HG03354 (cell line): ENCODE measurements around the gene LRRC70.
"Not testable (repeated sequence)": the region's sequence is repeated elsewhere in the genome, so short reads cannot be mapped to it uniquely, and the experiment has no call there.

ENCODE experiments used
- ATAC-seq: cut with Tn5 transposase; IDR thresholded peaks from one replicate; pipeline ENCODE4 v1.9.1; 2021; ENCODE audit warnings: mild to moderate bottlenecking; ENCODE audit not compliant: unreplicated experiment, poor library complexity, severe bottlenecking

Gene LRRC70

GRCh38 chr5:62578540-62578939, at the start of gene LRRC70:
Gene LRRC70 (plus strand): TSS chr5:62578819. CDS start chr5:62579439, 620 bp downstream.
- ATAC-seq, result peak; percentile 97

GRCh38 chr5:62533597-62533996, 45.0 kb upstream of the LRRC70 start:
- ATAC-seq, result no peak

GRCh38 chr5:62534461-62535236, 44.0 kb upstream of the LRRC70 start:
- no peak for ATAC-seq

- no peak for ATAC-seq
These were observed 42.4 kb upstream of the LRRC70 start for GRCh38 chr5:62536232-62536631.

- ATAC-seq, result no peak
These were observed 41.8 kb upstream of the LRRC70 start for GRCh38 chr5:62536783-62537182.

GRCh38 chr5:62538017-62538942, 40.3 kb upstream of the LRRC70 start:
- peak; percentile 49 for ATAC-seq

- ATAC-seq, result no peak
These were observed 35.9 kb upstream of the LRRC70 start for GRCh38 chr5:62542720-62543119.

GRCh38 chr5:62547945-62548630, 30.5 kb upstream of the LRRC70 start:
- no peak for ATAC-seq

- ATAC-seq, result no peak
These were observed 28.5 kb upstream of the LRRC70 start for GRCh38 chr5:62550103-62550502.

GRCh38 chr5:62555930-62556329, 22.7 kb upstream of the LRRC70 start:
- no peak for ATAC-seq

GRCh38 chr5:62558941-62559340, 19.7 kb upstream of the LRRC70 start:
- no peak for ATAC-seq

GRCh38 chr5:62560786-62561185, 17.8 kb upstream of the LRRC70 start:
- ATAC-seq, result no peak

GRCh38 chr5:62561896-62562295, 16.7 kb upstream of the LRRC70 start:
- no peak for ATAC-seq

- no peak for ATAC-seq
These were observed 15.8 kb upstream of the LRRC70 start for GRCh38 chr5:62562867-62563266.

- no peak for ATAC-seq
These were observed 14.5 kb upstream of the LRRC70 start for GRCh38 chr5:62564101-62564500.

GRCh38 chr5:62565740-62566139, 12.9 kb upstream of the LRRC70 start:
- not testable (repeated sequence) for ATAC-seq

GRCh38 chr5:62568143-62568542, 10.5 kb upstream of the LRRC70 start:
- ATAC-seq, result no peak

GRCh38 chr5:62568800-62569432, 9.7 kb upstream of the LRRC70 start:
- ATAC-seq, result no peak

GRCh38 chr5:62569470-62569869, 9.1 kb upstream of the LRRC70 start:
- ATAC-seq, result no peak
